ENCODE data around the gene AGT.

The AGT gene

DNA sequence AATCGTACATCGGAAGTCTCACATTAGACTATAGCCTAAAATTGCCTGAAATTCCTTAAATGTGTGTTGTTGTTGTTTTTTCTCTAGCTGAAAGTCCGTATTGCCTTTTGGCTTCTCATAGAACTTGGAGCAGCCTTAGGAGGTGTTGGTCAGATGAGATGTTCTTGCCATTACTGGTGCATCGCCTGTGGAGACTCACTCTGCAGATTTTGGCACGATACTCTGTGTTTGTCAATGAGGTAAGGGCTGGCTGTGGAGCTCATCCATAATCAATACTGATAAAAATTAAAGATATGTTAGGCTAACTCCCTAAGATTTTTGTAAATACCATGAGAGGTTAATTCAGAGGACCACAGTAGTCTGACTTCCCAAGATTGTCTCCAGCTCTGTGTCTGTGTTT, 28.9 kb downstream of the AGT start:
- no peak for TF ChIP-seq CTCF (conservative IDR thresholded peaks at IDR 0.05; ENCODE audit: low read depth, low read length)
- DNase-seq (ENCODE audit: low read depth): no peak
- H3K4me3 ChIP-seq (ENCODE audit: low read length): no peak overlapping the region

DNA sequence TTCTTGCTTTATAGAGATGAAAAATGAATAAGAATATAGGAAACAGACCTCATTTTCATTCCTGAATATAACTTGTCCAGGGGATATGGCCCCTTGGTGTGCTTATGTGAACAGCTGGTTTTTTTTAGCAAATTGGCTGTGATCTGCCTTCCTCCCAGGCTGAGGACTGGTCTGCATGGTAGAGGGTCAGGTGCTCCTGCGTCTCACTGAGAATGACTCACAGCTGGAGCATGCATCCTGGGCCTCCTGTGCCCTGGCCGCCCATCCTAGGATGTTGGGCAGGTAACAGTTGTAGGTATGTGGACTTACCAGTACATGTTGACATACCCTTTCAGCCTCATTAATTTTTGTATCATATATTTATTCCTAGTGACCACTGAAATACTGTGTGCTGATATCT, 29.8 kb downstream of the AGT start:
- H3K4me3 ChIP-seq (ENCODE audit: low read length): no peak overlapping the region
- TF ChIP-seq CTCF (conservative IDR thresholded peaks at IDR 0.05; ENCODE audit: low read depth, low read length): no peak
- no peak for DNase-seq (ENCODE audit: low read depth)

GRCh38 chr1:230682882-230683610, 30.9 kb downstream of the AGT start:
- DNase-seq (ENCODE audit: low read depth): no peak
- no peak for TF ChIP-seq CTCF (conservative IDR thresholded peaks at IDR 0.05; ENCODE audit: low read depth, low read length)
- H3K4me3 ChIP-seq (ENCODE audit: low read length): no peak overlapping the region

GRCh38 chr1:230682274-230682673, 31.6 kb downstream of the AGT start:
- H3K4me3 ChIP-seq (ENCODE audit: low read length): no peak overlapping the region
- no peak for TF ChIP-seq CTCF (conservative IDR thresholded peaks at IDR 0.05; ENCODE audit: low read depth, low read length)
- no peak for DNase-seq (ENCODE audit: low read depth)

DNA sequence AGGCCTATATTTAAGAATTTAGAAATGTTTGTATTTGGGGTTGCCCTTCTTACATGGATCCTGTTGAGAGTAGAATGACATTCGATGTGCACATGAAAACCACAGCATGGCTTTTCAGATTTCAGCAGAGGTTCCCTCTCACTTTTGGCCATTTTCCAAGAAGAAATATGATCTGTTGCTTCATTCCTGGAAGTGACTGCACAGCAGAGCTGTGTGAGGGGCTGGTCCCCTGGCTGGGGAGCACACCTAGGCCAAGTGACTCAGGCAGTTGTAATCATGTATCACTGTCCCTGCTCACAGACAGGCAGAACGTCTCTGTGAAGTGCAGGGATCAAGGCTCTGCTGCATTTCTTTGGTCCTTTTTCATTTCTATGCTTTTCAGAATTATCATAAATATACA, 32.3 kb downstream of the AGT start:
- peak; percentile 54 for DNase-seq (ENCODE audit: low read depth)
- H3K4me3 ChIP-seq (ENCODE audit: low read length): no peak overlapping the region

GRCh38 chr1:230680300-230681025, 33.5 kb downstream of the AGT start:
- TF ChIP-seq CTCF (conservative IDR thresholded peaks at IDR 0.05; ENCODE audit: low read depth, low read length): no peak

More for the DNA sequence above, 32.3 kb downstream of the AGT start:
- TF ChIP-seq CTCF (conservative IDR thresholded peaks at IDR 0.05; ENCODE audit: low read depth, low read length): no peak

DNA sequence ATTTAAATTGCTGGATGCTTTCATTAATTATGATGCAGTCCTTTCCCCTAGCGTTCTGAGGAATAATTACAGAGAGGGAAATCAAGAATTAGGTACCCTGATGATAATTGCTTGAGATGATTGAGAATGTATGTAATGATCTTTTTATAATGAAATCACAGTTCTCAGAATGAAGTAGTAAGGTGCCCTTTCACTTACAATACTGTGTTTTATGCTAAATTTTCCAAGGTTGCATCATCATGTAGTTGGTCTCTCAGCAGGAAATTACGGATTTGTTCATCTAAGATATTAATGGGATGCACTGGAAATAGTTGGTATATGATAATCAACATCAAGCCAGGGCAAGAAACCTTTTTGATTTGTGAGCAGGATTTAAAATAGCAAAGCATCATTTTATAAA, 34.1 kb downstream of the AGT start:
- no peak overlapping the region for H3K4me3 ChIP-seq (ENCODE audit: low read length)
- no peak for TF ChIP-seq CTCF (conservative IDR thresholded peaks at IDR 0.05; ENCODE audit: low read depth, low read length)

More at GRCh38 chr1:230680300-230681025, 33.5 kb downstream of the AGT start:
- H3K4me3 ChIP-seq (ENCODE audit: low read length): no peak overlapping the region
- DNase-seq (ENCODE audit: low read depth): no peak

More for the DNA sequence above, 34.1 kb downstream of the AGT start:
- no peak for DNase-seq (ENCODE audit: low read depth)

Data from retinal pigment epithelial cell (primary cell).